OCI-LY7 (cell line): ENCODE data around the gene CCDC124. TPM values are rescaled to one million over a fixed set of nuclear protein-coding genes. Genes with fewer than 3 reads are reported as not detected.

Experiments
- BruUV-seq: library from RNA; stranded (reverse); fragments of 400-500 nt; replicated peaks from 2 replicates; lab custom pipeline; 2021; lab: Mats Ljungman, UMichigan
- CTCF ChIA-PET: fragments of 300-600 bp; sonication (Branson Sonifier 250); formaldehyde crosslinking; loops from one replicate; lab custom pipeline; 2022; ENCODE audit warnings: antibody characterized with exemption; ENCODE audit not compliant: unreplicated experiment; lab: Charles Lee
- POLR2A ChIA-PET: fragments of 300-600 bp; sonication (Branson Sonifier 250); formaldehyde crosslinking; loops from one replicate; lab custom pipeline; 2022; ENCODE audit warnings: antibody characterized with exemption; lab: Charles Lee
- DNase-seq: peaks from one replicate; pipeline ENCODE4 v3.0.0-alpha.2; 2015; ENCODE audit warnings: low spot score
- H2AFZ ChIP-seq: fragments of 200-600 bp; sonication (generic), shearing (Covaris generic); 2 replicates; pipeline ENCODE4 v1.6.1; 2014; ENCODE audit warnings: mild to moderate bottlenecking, antibody characterized with exemption, low read length, moderate library complexity
- H3K27ac ChIP-seq: fragments of 200-600 bp; sonication (generic); 2 replicates; pipeline ENCODE4 v1.5.1; 2014; ENCODE audit warnings: mixed run types, low read depth, mild to moderate bottlenecking, moderate library complexity, low read length, inconsistent platforms; ENCODE audit not compliant: poor library complexity, severe bottlenecking
- H3K36me3 ChIP-seq: fragments of 200-600 bp; sonication (generic); 2 replicates; pipeline ENCODE4 v1.6.1; 2014; ENCODE audit warnings: mild to moderate bottlenecking, antibody characterized with exemption, low read length, moderate library complexity, mixed read lengths; ENCODE audit not compliant: insufficient read depth
- H3K4me1 ChIP-seq: fragments of 200-600 bp; sonication (generic); 2 replicates; pipeline ENCODE4 v1.5.1; 2014; ENCODE audit warnings: mild to moderate bottlenecking, low read length; ENCODE audit not compliant: insufficient read depth, poor library complexity, severe bottlenecking
- H3K4me2 ChIP-seq: fragments of 200-600 bp; sonication (generic); 2 replicates; pipeline ENCODE4 v1.6.1; 2014; ENCODE audit warnings: mild to moderate bottlenecking, low read length
- H3K4me3 ChIP-seq: fragments of 200-600 bp; sonication (generic); 2 replicates; pipeline ENCODE4 v1.5.1; 2014; ENCODE audit warnings: mild to moderate bottlenecking, low read depth, low read length; ENCODE audit not compliant: poor library complexity, severe bottlenecking
- H3K79me2 ChIP-seq: fragments of 200-600 bp; sonication (generic); 2 replicates; pipeline ENCODE4 v1.6.1; 2016; ENCODE audit warnings: low read depth, mild to moderate bottlenecking, low read length, moderate library complexity, mixed read lengths; ENCODE audit not compliant: insufficient read depth
- H3K9me2 ChIP-seq: fragments of 200-600 bp; sonication (generic); 2 replicates; pipeline ENCODE4 v1.6.1; 2016; ENCODE audit warnings: mild to moderate bottlenecking, low read length, mixed read lengths; ENCODE audit not compliant: insufficient read depth
- H3K9me3 ChIP-seq: fragments of 200-600 bp; sonication (generic); 2 replicates; pipeline ENCODE4 v1.6.1; 2014; ENCODE audit warnings: mild to moderate bottlenecking, mixed run types, low read length, mixed read lengths
- H4K20me1 ChIP-seq: fragments of 200-600 bp; sonication (generic); 2 replicates; pipeline ENCODE4 v1.6.1; 2014; ENCODE audit warnings: mild to moderate bottlenecking, antibody characterized with exemption, low read length, moderate library complexity, mixed read lengths; ENCODE audit not compliant: insufficient read depth
- CTCF ChIP-seq: fragments of 200-600 bp; sonication (generic); conservative IDR thresholded peaks from 2 replicates; pipeline ENCODE4 v1.5.1; 2014; ENCODE audit warnings: mild to moderate bottlenecking, antibody characterized with exemption, low read length, moderate library complexity, mixed read lengths
- EZH2phosphoT487 ChIP-seq: fragments of 200-600 bp; sonication (generic); IDR thresholded peaks from 2 replicates; pipeline ENCODE4 v1.6.1; 2018; ENCODE audit warnings: low read depth, borderline replicate concordance, mild to moderate bottlenecking, mixed run types, antibody characterized with exemption, low read length, moderate library complexity, mixed read lengths
- intact Hi-C: fragments of 100-400 bp; cut with micrococcal nuclease; formaldehyde crosslinking; loops from one replicate; pipeline ENCODE4 v1.10.0; 2022; ENCODE audit not compliant: unreplicated experiment
- total RNA-seq, 2 experiments: library from RNA; depleted of rRNA in 1 of 2; stranded (reverse); fragments of >200 nt in 1 of 2; shearing (Covaris generic) in 1 of 2; gene quantifications; 2 replicates each; pipeline ENCODE4 v1.2.3, GENCODE V29; 2014 to 2022

Gene CCDC124
- total RNA-seq, 2 experiments from 2014 or later, result 57.5 to 106 TPM

GRCh38 chr19:17966550-17967256, 33.9 kb downstream of the CCDC124 start, which contains the start of gene KCNN1:
KCNN1 (plus strand) TSS chr19:17967107; CDS start chr19:17973889, 6,782 bp downstream.
- BruUV-seq, result no TSS peak

GRCh38 chr19:17967257-17968051, 34.6 kb downstream of the CCDC124 start:
- CTCF ChIA-PET, result interaction anchor here (0.5 kb wide), 1 partner anchor 31 kb away, joined by 3 read pairs; no protein-coding TSS in a partner anchor
- no peak for DNase-seq
- H3K27ac ChIP-seq, result no peak overlapping the region
- H3K36me3 ChIP-seq, result no peaks in the 10 kb centered on the region
- no peaks in the 10 kb centered on the region for H3K4me1 ChIP-seq
- H3K4me2 ChIP-seq, result peak overlapping the region; percentile 56; the same call in 1 of the 2 replicates
- no peaks in the 10 kb centered on the region for H4K20me1 ChIP-seq
- no peaks in the 10 kb centered on the region for H3K9me2 ChIP-seq
- no peak overlapping the region for H2AFZ ChIP-seq
- no peaks in the 10 kb centered on the region for H3K9me3 ChIP-seq
- POLR2A ChIA-PET, result interaction anchor here (0.5 kb wide), 1 partner anchor 11 kb away, joined by 4 read pairs; no protein-coding TSS in a partner anchor
- no peaks in the 10 kb centered on the region for H3K79me2 ChIP-seq
- no TSS peak for BruUV-seq
- intact Hi-C loops, result no loop called here
- TF ChIP-seq EZH2phosphoT487 (no peak), CTCF (no peak)
- H3K4me3 ChIP-seq, result no peak overlapping the region

More at GRCh38 chr19:17966550-17967256, 33.9 kb downstream of the CCDC124 start, which contains the start of gene KCNN1:
- Histone ChIP-seq H3K79me2 (no peaks in the 10 kb centered on the region), H3K4me2 (peak within 1 kb of the TSS; percentile 56; the same call in 1 of the 2 replicates), H3K9me3 (no peaks in the 10 kb centered on the region), H3K36me3 (no peaks in the 10 kb centered on the region), H3K27ac (no peak within 1 kb of the TSS), H3K4me3 (no peak within 1 kb of the TSS), H2AFZ (no peak within 1 kb of the TSS), H3K9me2 (no peaks in the 10 kb centered on the region), H3K4me1 (no peaks in the 10 kb centered on the region), H4K20me1 (no peaks in the 10 kb centered on the region)
- TF ChIP-seq EZH2phosphoT487, result no peak
- no peak for TF ChIP-seq CTCF
- DNase-seq, result peak; percentile 26
- CTCF ChIA-PET, result interaction anchor here (0.5 to 1.0 kb wide), 2 partner anchors 19 to 32 kb away, joined by 3 to 7 read pairs; no protein-coding TSS in a partner anchor
- intact Hi-C loops, result no loop called here
- POLR2A ChIA-PET, result interaction anchor here (0.5 kb wide), 1 partner anchor 11 kb away, joined by 4 read pairs; no protein-coding TSS in a partner anchor
